Measurements from ENCODE around the gene MAPK8IP3. TPM values are rescaled to one million over a fixed set of nuclear protein-coding genes. Genes with fewer than 3 reads are reported as not detected.

MAPK8IP3 gene
- total and polyA plus RNA-seq, 9 of the 15 experiments (the other 6 are each of a cell fraction or from before 2014, with no cell fraction given) = 0.17 to 58.7 (median 16.7) TPM

DNA sequence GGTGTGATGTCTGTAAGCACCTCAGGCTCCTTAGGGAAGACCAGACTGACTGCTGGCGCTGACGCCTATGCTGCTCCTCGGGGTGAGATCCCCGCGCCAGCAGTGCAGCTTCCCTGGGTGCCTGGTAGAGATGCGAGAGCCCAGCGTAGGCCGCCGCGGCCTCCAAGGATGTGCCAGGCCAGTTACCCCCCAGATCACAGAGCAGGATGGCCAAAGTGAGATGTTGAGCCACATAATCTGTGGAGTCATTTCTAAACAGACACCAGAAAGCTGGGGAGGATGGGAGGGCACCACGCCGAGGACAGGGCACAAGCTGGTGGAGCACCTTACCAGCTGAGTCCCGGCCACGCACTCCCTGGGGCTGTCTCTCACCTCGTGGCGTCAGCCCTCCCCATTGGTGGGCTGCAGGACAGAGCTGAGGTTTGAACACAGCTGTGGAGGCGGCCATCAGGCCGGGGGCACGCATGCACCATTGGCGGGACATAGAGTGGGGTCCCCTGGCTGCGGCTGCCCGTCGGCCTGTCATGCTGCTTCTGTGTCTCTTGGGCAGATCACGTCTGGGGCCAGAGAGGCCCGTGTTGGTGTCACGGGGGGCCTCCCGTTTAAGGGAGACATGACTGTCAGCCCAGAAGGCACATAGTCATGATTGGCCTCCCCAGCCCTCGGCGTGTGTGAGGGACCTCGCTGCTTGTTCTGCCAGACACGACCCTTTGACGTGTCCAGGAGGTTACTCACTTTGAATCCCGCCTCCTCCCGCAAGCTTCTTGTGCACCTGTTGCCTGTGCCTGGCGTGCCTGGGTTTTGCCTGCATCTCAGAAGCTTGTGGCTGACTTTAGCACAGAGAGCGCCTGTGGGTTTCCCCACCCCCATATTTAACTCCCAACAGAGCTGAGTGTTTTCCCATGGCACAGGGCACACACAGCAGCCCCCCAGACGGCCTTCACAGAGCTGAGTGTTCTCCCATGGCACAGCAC is 21.9 kb downstream of the MAPK8IP3 start:
- DNase-seq (ENCODE audit: extremely low read depth in 1 of 4, low spot score in 3 of 4) (no peak), ATAC-seq (no peak), FAIRE-seq (no peak)
- TF ChIP-seq JUND (IDR thresholded peaks at IDR 0.05; ENCODE audit: borderline replicate concordance, low read depth, low read length) = no peak
- TF ChIP-seq JUND (tag; IDR thresholded peaks at IDR 0.05; ENCODE audit: borderline replicate concordance, low read depth, low read length) = no peak
- no peak for TF ChIP-seq ZNF655 (CRISPR knock-in tag; IDR thresholded peaks at IDR 0.05)
- TF ChIP-seq ZBTB8A (IDR thresholded peaks at IDR 0.05; ENCODE audit: partially characterized antibody) = no peak
- TF ChIP-seq TGIF2 (CRISPR knock-in tag; IDR thresholded peaks at IDR 0.05) = no peak
- TF ChIP-seq ATF3 (IDR thresholded peaks at IDR 0.05) = no peak
- TF ChIP-seq ATF3 (CRISPR knock-in tag; conservative IDR thresholded peaks at IDR 0.05) = no peak
- no peak for TF ChIP-seq MXD1 (CRISPR knock-in tag; IDR thresholded peaks at IDR 0.05; ENCODE audit: borderline replicate concordance, poor library complexity, severe bottlenecking)
- no peak for TF ChIP-seq BRCA1 (IDR thresholded peaks at IDR 0.05)
- TF ChIP-seq BRCA1 (CRISPR knock-in tag; IDR thresholded peaks at IDR 0.05) = no peak
- 0 out of 2 replicates have a peak, but pooled peaks have one; percentile 14 for TF ChIP-seq ARID4B (CRISPR knock-in tag; IDR thresholded peaks at IDR 0.05)
- no peak for TF ChIP-seq RFX1 (IDR thresholded peaks at IDR 0.05)
- POLR2A ChIA-PET = interaction anchor here (0.6 kb wide), 1 partner anchor 74 kb away, joined by 3 read pairs; no protein-coding TSS in a partner anchor
- no peak overlapping the region for H3K4me3 ChIP-seq
- peaks cover 55% of the 10 kb centered on the region; the same call in 2 of the 3 replicates for H3K36me3 ChIP-seq (ENCODE audit: control insufficient read depth, insufficient read depth, low read length)
- H3K9me3 ChIP-seq (replicated peaks; ENCODE audit: control insufficient read depth, insufficient read depth, low read depth, low read length) = no peaks in the 10 kb centered on the region
- H3K9ac ChIP-seq (ENCODE audit: insufficient read depth in 1 of 2, low read depth in 2 of 2, low read length in 2 of 2) = peak overlapping the region in 1 of 2 experiments; percentile 68; a peak in 2 of 4 replicates
- WGBS (ENCODE audit: insufficient coverage, low coverage, missing lambda C conversion rate) = 95% methylated on average over 28 of the region's 37 CpGs
- CTCF ChIA-PET (ENCODE audit: low intra/inter-chr PET ratio) = no interaction called here
- H4K20me1 ChIP-seq (replicated peaks; ENCODE audit: control insufficient read depth, insufficient read depth, low read length) = no peaks in the 10 kb centered on the region; the same call in 1 of the 2 replicates
- intact Hi-C loops (cut with micrococcal nuclease) (no loop called here), in situ Hi-C loops (cut with MboI) (no loop called here)
- no peak overlapping the region for H3K4me2 ChIP-seq (ENCODE audit: insufficient read depth, low read length)
- no peak overlapping the region for H2AFZ ChIP-seq (ENCODE audit: low read depth, low read length)
- BruUV-seq (replicated peaks) = no TSS peak
- H3K27me3 ChIP-seq (ENCODE audit: control insufficient read depth in 2 of 2, insufficient read depth in 2 of 2, low read length in 2 of 2) = no peaks in the 10 kb centered on the region
- no peak overlapping the region for H3K27ac ChIP-seq (ENCODE audit: extremely low read depth, low read depth, low read length)
- peaks cover 4 to 17% of the 10 kb centered on the region in 2 experiments; a peak in 2 of 5 replicates for H3K4me1 ChIP-seq (replicated peaks in 1 of 2; ENCODE audit: control insufficient read depth in 2 of 2, insufficient read depth in 2 of 2, low read length in 2 of 2)
- H3K79me2 ChIP-seq (ENCODE audit: control insufficient read depth, insufficient read depth, low read length) = peaks cover 17% of the 10 kb centered on the region
- no peaks in the 10 kb centered on the region for H3K9me1 ChIP-seq (ENCODE audit: control insufficient read depth, insufficient read depth, low read length)
